Measurements from ENCODE around the gene GNLY. TPM values are rescaled to one million over a fixed set of nuclear protein-coding genes. Genes with fewer than 3 reads are reported as not detected.

The GNLY gene
- total and polyA plus RNA-seq, 10 donors: 13.1 to 87.8 (median 35.2) TPM

GRCh38 chr2:85746321-85747004, 52.3 kb downstream of the GNLY start:
- intact Hi-C loops (cut with DNase I; ENCODE audit: low total_unique reads): loop anchor here (10.0 kb wide), 1 partner anchor 48 kb away; no protein-coding TSS in a partner anchor
- H3K4me1 ChIP-seq: peaks cover 6 to 83% (median 44%) of the 10 kb centered on the region in 6 donors
- no peak overlapping the region for H3K4me3 ChIP-seq
- DNase-seq: no peak
- H3K27me3 ChIP-seq (replicated peaks in 1 of 7): peaks cover 0 to 63% (median 0%) of the 10 kb centered on the region in 7 donors
- peak overlapping the region in 4 of 8 donors; percentile 53 to 77 (median 74) for H3K27ac ChIP-seq
- 73 to 80% (median 76%) methylated on average over 8 of the region's 8 CpGs for WGBS, 5 donors
- H3K9me3 ChIP-seq: peaks cover 0 to 6% (median 0%) of the 10 kb centered on the region in 8 donors
- TF ChIP-seq POLR2AphosphoS5 (IDR thresholded peaks at IDR 0.05): no peak
- TF ChIP-seq POLR2A (IDR thresholded peaks at IDR 0.05): no peak
- TF ChIP-seq CTCF (IDR thresholded peaks at IDR 0.05 in 8 of 11, conservative IDR thresholded peaks at IDR 0.05 in 3 of 11): no peak
- H3K36me3 ChIP-seq: no peaks in the 10 kb centered on the region

GRCh38 chr2:85747441-85747840, 53.3 kb downstream of the GNLY start:
- H3K9me3 ChIP-seq: peaks cover 0 to 6% (median 0%) of the 10 kb centered on the region in 8 donors
- intact Hi-C loops (cut with DNase I; ENCODE audit: low total_unique reads): loop anchor here (10.0 kb wide), 1 partner anchor 47 kb away; no protein-coding TSS in a partner anchor
- H3K27me3 ChIP-seq (replicated peaks in 1 of 7): peaks cover 0 to 65% (median 0%) of the 10 kb centered on the region in 7 donors
- TF ChIP-seq CTCF (IDR thresholded peaks at IDR 0.05 in 8 of 11, conservative IDR thresholded peaks at IDR 0.05 in 3 of 11): no peak
- TF ChIP-seq POLR2AphosphoS5 (IDR thresholded peaks at IDR 0.05): no peak
- no peak for TF ChIP-seq POLR2A (IDR thresholded peaks at IDR 0.05)
- H3K36me3 ChIP-seq: no peaks in the 10 kb centered on the region
- no peak for DNase-seq
- WGBS, 5 donors: 75 to 93% (median 82%) methylated on average over 3 of the region's 3 CpGs
- H3K4me3 ChIP-seq: no peak overlapping the region
- peaks cover 5 to 82% (median 42%) of the 10 kb centered on the region in 6 donors for H3K4me1 ChIP-seq
- peak overlapping the region in 2 of 8 donors; percentile 53 to 77 for H3K27ac ChIP-seq

- Histone ChIP-seq H3K4me3 (no peak overlapping the region), H3K27ac (peak overlapping the region in 2 of 8 donors; percentile 17 to 53), H3K36me3 (no peaks in the 10 kb centered on the region), H3K4me1 (peaks cover under 1 to 83% (median 42%) of the 10 kb centered on the region in 6 donors), H3K27me3 (replicated peaks in 1 of 7) (peaks cover 0 to 67% (median 6%) of the 10 kb centered on the region in 7 donors), H3K9me3 (peaks cover 0 to 6% (median 0%) of the 10 kb centered on the region in 8 donors)
- intact Hi-C loops (cut with DNase I; ENCODE audit: low total_unique reads): loop anchor here (10.0 kb wide), 1 partner anchor 47 kb away; no protein-coding TSS in a partner anchor
- DNase-seq: no peak
- WGBS, 5 donors: 63 to 71% (median 66%) methylated on average over 9 of the region's 9 CpGs
- TF ChIP-seq CTCF (IDR thresholded peaks at IDR 0.05 in 8 of 11, conservative IDR thresholded peaks at IDR 0.05 in 3 of 11) (no peak), POLR2AphosphoS5 (IDR thresholded peaks at IDR 0.05) (no peak), POLR2A (IDR thresholded peaks at IDR 0.05) (no peak)
Measured at GRCh38 chr2:85748039-85748734, 54.0 kb downstream of the GNLY start.

Small RNAs within 50 kb of the gene (small RNA-seq; reads per million reads assigned to genes)
- gene RNU1-38P: 0 reads per million in 4 donors

Other genes with a start within 250 kb of the GNLY start
- gene MAT2A, start 155.2 kb upstream of the GNLY start, total RNA-seq: 100 to 1,000 TPM; 125 to 195 (median 145) TPM
- 10 to 100 TPM; 41.3 to 89.0 (median 71.4) TPM for gene MAT2A, start 155.2 kb upstream of the GNLY start, polyA plus RNA-seq
- 10 to 100 TPM; 25.6 to 42.1 (median 31.9) TPM for gene GGCX, start 132.9 kb upstream of the GNLY start, total RNA-seq
- gene GGCX, start 132.9 kb upstream of the GNLY start, polyA plus RNA-seq: 10 to 100 TPM; 11.0 to 15.7 (median 15.0) TPM
- 100 to 1,000 TPM; 119 to 179 (median 145) TPM for gene VAMP8, start 116.8 kb upstream of the GNLY start, total RNA-seq
- gene VAMP8, start 116.8 kb upstream of the GNLY start, polyA plus RNA-seq: 100 to 1,000 TPM; 223 to 401 (median 350) TPM
- gene VAMP5, start 109.9 kb upstream of the GNLY start, total RNA-seq: 10 to 100 TPM; 58.5 to 89.1 (median 64.0) TPM
- 100 to 1,000 TPM in 2 of 3 donors, 10 to 100 TPM in 1; 71.0 to 129 (median 120) TPM for gene VAMP5, start 109.9 kb upstream of the GNLY start, polyA plus RNA-seq
- 100 to 1,000 TPM in 3 of 7 donors, 10 to 100 TPM in 4; 72.9 to 154 (median 82.1) TPM for gene RNF181, start 98.6 kb upstream of the GNLY start, total RNA-seq
- 100 to 1,000 TPM; 139 to 184 (median 148) TPM for gene RNF181, start 98.6 kb upstream of the GNLY start, polyA plus RNA-seq
- gene TMEM150A, start 91.7 kb upstream of the GNLY start, total RNA-seq: 10 to 100 TPM in 6 of 7 donors, 1 to 10 TPM in 1; 9.4 to 17.4 (median 11.2) TPM
- 10 to 100 TPM; 14.6 to 18.8 (median 14.8) TPM for gene TMEM150A, start 91.7 kb upstream of the GNLY start, polyA plus RNA-seq
- gene C2orf68, start 82.3 kb upstream of the GNLY start, total RNA-seq: 10 to 100 TPM; 22.2 to 45.2 (median 33.2) TPM
- gene C2orf68, start 82.3 kb upstream of the GNLY start, polyA plus RNA-seq: 10 to 100 TPM; 16.0 to 25.3 (median 18.9) TPM
- 10 to 100 TPM; 39.9 to 58.6 (median 50.5) TPM for gene USP39, start 78.2 kb upstream of the GNLY start, total RNA-seq
- 10 to 100 TPM; 27.7 to 40.2 (median 32.5) TPM for gene USP39, start 78.2 kb upstream of the GNLY start, polyA plus RNA-seq
- 1 to 10 TPM in 1 of 7 donors, not detected in 6; 1.9 TPM for gene SFTPB, start 26.2 kb upstream of the GNLY start, total RNA-seq
- 1 to 10 TPM in 2 of 3 donors, under 1 TPM in 1; 0.59 to 4.0 (median 2.1) TPM for gene SFTPB, start 26.2 kb upstream of the GNLY start, polyA plus RNA-seq
- gene ATOH8, start 59.6 kb downstream of the GNLY start, total RNA-seq: 10 to 100 TPM in 6 of 7 donors, 1 to 10 TPM in 1; 6.4 to 53.0 (median 18.6) TPM
- 10 to 100 TPM in 1 of 3 donors, 1 to 10 TPM in 2; 7.2 to 17.6 (median 9.4) TPM for gene ATOH8, start 59.6 kb downstream of the GNLY start, polyA plus RNA-seq
- 100 to 1,000 TPM in 2 of 7 donors, 10 to 100 TPM in 5; 55.8 to 124 (median 74.9) TPM for gene ST3GAL5, start 194.6 kb downstream of the GNLY start, total RNA-seq
- 10 to 100 TPM; 18.7 to 41.1 (median 33.8) TPM for gene ST3GAL5, start 194.6 kb downstream of the GNLY start, polyA plus RNA-seq

Measured in spleen (tissue), 11 donors.